ENCODE measurements around the gene ABHD5.
"Not testable (repeated sequence)": the region's sequence is repeated elsewhere in the genome, so short reads cannot be mapped to it uniquely, and the experiment has no call there.

ABHD5 gene

DNA sequence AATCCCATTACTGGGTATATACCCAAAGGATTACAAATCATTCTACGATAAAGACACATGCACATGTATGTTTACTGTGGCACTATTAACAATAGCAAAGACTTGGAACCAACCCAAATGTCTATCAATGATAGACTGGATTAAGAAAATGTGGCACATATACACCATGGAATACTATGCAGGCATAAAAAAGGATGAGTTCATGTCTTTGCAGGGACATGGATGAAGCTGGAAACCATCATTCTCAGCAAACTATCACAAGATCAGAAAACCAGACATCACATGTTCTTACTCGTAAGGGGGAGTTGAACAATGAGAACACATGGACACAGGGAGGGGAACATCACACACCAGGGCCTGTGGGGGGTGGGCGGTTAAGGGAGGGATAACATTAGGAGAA is 25.7 kb upstream of the ABHD5 start:
- not testable (repeated sequence) for H3K9me3 ChIP-seq (ENCODE audit: control insufficient read depth, insufficient read depth, low read depth, low read length); H3K9ac ChIP-seq (ENCODE audit: low read length); H3K4me1 ChIP-seq (ENCODE audit: control insufficient read depth, insufficient read depth, low read length); H3K27me3 ChIP-seq (ENCODE audit: control insufficient read depth, insufficient read depth, low read length); H3K4me3 ChIP-seq (ENCODE audit: low read depth, low read length); H3K36me3 ChIP-seq (ENCODE audit: control insufficient read depth, insufficient read depth, low read length); H3K27ac ChIP-seq (ENCODE audit: low read depth, low read length)

DNA sequence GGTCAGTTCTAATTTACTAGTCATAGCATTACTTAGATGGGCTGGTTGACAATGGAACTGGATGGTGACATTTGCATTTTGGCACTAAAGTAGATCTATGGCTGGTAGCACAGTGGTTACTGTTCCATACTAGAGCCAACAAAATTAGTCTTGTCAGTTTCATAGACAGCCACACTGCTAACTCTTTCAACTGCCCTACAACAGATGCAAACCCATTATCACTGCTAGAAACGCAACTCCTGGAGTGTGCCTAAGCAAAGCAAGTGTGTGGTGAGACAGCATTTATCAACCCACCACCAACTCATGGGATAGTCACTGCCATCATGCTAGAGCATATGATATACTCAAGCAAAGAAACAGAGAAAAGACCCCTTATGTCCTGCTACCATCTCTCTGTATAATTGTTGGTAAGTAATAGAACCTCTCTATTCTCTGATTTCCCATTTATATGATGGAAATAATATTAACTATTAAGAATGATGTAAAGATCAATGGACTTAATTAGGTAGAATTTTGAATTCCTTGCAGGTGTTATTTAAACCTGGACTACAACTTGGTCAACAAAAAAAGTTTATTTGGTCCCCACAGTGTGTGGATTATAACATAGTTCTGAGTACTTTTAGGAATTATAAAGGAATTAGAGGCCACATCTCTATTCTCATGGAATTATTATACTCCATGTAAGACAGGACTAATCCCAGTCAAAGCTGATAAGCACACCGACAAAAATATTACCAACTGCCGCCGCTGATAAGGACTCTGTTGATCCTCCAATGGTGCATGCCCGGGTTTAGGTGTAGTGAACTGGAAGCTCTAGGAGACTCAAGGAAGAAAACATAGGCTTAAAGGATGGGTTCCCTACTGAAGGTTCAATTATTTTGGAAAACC is 19.9 kb upstream of the ABHD5 start:
- Histone ChIP-seq H3K27me3 (ENCODE audit: control insufficient read depth, insufficient read depth, low read length) (no peaks in the 10 kb centered on the region), H3K4me1 (ENCODE audit: control insufficient read depth, insufficient read depth, low read length) (no peaks in the 10 kb centered on the region; the same call in 1 of the 2 replicates), H3K9ac (ENCODE audit: low read length) (no peak overlapping the region), H3K27ac (ENCODE audit: low read depth, low read length) (no peak overlapping the region), H3K9me3 (ENCODE audit: control insufficient read depth, insufficient read depth, low read depth, low read length) (no peaks in the 10 kb centered on the region), H3K4me3 (ENCODE audit: low read depth, low read length) (no peak overlapping the region), H3K36me3 (ENCODE audit: control insufficient read depth, insufficient read depth, low read length) (no peaks in the 10 kb centered on the region)

DNA sequence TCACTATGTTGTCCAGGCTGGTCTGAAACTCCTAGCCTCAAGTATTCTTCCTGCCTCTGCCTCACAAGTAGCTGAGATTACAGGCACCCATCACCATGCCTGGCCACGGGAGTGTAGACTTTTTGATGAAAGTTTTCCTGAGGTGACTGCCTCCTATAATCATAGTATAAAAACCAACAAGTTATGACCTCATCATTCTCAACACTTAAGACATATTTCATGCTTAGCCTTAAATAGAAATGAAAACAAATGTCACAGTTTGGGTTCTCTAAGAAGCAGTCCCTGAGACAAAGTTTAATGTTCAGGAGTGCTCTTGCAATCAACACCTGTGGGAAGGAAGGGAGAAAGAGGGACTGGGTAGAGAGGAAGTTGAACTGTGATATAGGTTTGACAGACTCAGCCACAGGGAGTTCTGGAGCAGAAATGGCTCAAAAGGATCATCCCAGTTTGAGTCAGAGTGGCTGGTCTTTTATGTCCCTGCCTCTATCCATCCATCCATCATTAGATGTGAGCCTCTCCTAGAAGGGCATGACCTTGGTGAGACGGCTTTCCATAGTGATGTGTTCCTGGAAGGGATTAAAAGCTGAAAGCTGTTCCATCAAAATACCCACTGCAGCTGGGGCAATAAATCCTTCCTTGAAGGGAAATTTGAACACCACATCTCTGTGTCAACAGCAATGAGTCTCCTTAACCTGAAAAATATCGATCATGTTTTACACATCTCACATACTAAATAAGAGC is 16.2 kb upstream of the ABHD5 start:
- no peaks in the 10 kb centered on the region for H3K4me1 ChIP-seq (ENCODE audit: control insufficient read depth, insufficient read depth, low read length)
- no peak overlapping the region for H3K9ac ChIP-seq (ENCODE audit: low read length)
- H3K27me3 ChIP-seq (ENCODE audit: control insufficient read depth, insufficient read depth, low read length) = no peaks in the 10 kb centered on the region
- H3K4me3 ChIP-seq (ENCODE audit: low read depth, low read length) = no peak overlapping the region
- H3K9me3 ChIP-seq (ENCODE audit: control insufficient read depth, insufficient read depth, low read depth, low read length) = peaks cover 9% of the 10 kb centered on the region; the same call in 1 of the 2 replicates
- no peaks in the 10 kb centered on the region for H3K36me3 ChIP-seq (ENCODE audit: control insufficient read depth, insufficient read depth, low read length)
- H3K27ac ChIP-seq (ENCODE audit: low read depth, low read length) = no peak overlapping the region

DNA sequence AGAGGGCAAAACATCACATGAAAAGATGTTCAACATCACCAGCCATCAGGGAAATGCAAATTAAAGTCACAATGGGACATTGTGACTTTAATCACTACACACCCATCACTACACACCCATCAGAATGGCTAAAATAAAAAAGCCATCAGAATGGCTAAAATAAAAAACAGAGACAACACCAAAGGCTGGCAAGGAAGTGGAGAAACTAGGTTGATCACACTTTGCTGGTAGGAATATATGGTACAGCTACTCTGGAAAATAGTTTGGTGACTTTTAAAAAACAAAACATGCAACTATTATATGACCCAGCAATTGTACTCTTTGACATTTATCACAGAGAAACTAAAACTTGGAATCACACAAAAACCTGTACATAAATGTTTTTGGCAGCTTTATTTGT is 15.1 kb upstream of the ABHD5 start:
- H3K9ac ChIP-seq (ENCODE audit: low read length) = no peak overlapping the region
- no peaks in the 10 kb centered on the region for H3K4me1 ChIP-seq (ENCODE audit: control insufficient read depth, insufficient read depth, low read length)
- H3K27me3 ChIP-seq (ENCODE audit: control insufficient read depth, insufficient read depth, low read length) = no peaks in the 10 kb centered on the region
- H3K9me3 ChIP-seq (ENCODE audit: control insufficient read depth, insufficient read depth, low read depth, low read length) = peaks cover 10% of the 10 kb centered on the region; the same call in 1 of the 2 replicates
- no peak overlapping the region for H3K4me3 ChIP-seq (ENCODE audit: low read depth, low read length)
- no peak overlapping the region for H3K27ac ChIP-seq (ENCODE audit: low read depth, low read length)
- H3K36me3 ChIP-seq (ENCODE audit: control insufficient read depth, insufficient read depth, low read length) = no peaks in the 10 kb centered on the region

- peaks cover 10% of the 10 kb centered on the region; the same call in 1 of the 2 replicates for H3K9me3 ChIP-seq (ENCODE audit: control insufficient read depth, insufficient read depth, low read depth, low read length)
- no peak overlapping the region for H3K4me3 ChIP-seq (ENCODE audit: low read depth, low read length)
- no peak overlapping the region for H3K9ac ChIP-seq (ENCODE audit: low read length)
- H3K36me3 ChIP-seq (ENCODE audit: control insufficient read depth, insufficient read depth, low read length) = no peaks in the 10 kb centered on the region
- H3K4me1 ChIP-seq (ENCODE audit: control insufficient read depth, insufficient read depth, low read length) = no peaks in the 10 kb centered on the region
- H3K27me3 ChIP-seq (ENCODE audit: control insufficient read depth, insufficient read depth, low read length) = no peaks in the 10 kb centered on the region
- H3K27ac ChIP-seq (ENCODE audit: low read depth, low read length) = no peak overlapping the region
Measured at GRCh38 chr3:43676441-43676840, 14.3 kb upstream of the ABHD5 start.

GRCh38 chr3:43678375-43678774 is 12.4 kb upstream of the ABHD5 start:
- not testable (repeated sequence) for H3K9me3 ChIP-seq (ENCODE audit: control insufficient read depth, insufficient read depth, low read depth, low read length); H3K27me3 ChIP-seq (ENCODE audit: control insufficient read depth, insufficient read depth, low read length); H3K27ac ChIP-seq (ENCODE audit: low read depth, low read length); H3K9ac ChIP-seq (ENCODE audit: low read length); H3K36me3 ChIP-seq (ENCODE audit: control insufficient read depth, insufficient read depth, low read length); H3K4me3 ChIP-seq (ENCODE audit: low read depth, low read length); H3K4me1 ChIP-seq (ENCODE audit: control insufficient read depth, insufficient read depth, low read length)

GRCh38 chr3:43678887-43679449 is 11.8 kb upstream of the ABHD5 start:
- H3K27me3 ChIP-seq (ENCODE audit: control insufficient read depth, insufficient read depth, low read length); H3K9ac ChIP-seq (ENCODE audit: low read length); H3K9me3 ChIP-seq (ENCODE audit: control insufficient read depth, insufficient read depth, low read depth, low read length); H3K4me3 ChIP-seq (ENCODE audit: low read depth, low read length); H3K27ac ChIP-seq (ENCODE audit: low read depth, low read length); H3K4me1 ChIP-seq (ENCODE audit: control insufficient read depth, insufficient read depth, low read length); H3K36me3 ChIP-seq (ENCODE audit: control insufficient read depth, insufficient read depth, low read length): not testable (repeated sequence)

DNA sequence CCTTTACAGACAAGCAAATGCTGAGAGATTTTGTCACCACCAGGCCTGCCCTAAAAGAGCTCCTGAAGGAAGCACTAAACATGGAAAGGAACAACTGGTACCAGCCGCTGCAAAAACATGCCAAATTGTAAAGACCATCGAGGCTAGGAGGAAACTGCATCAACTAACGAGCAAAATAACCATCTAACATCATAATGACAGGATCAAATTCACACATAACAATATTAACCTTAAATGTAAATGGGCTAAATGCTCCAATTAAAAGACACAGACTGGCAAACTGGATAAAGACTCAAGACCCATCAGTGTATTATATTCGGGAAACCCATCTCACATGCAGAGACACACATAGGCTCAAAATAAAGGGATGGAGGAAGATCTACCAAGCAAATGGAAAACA is 9.9 kb upstream of the ABHD5 start:
- H3K4me1 ChIP-seq (ENCODE audit: control insufficient read depth, insufficient read depth, low read length); H3K36me3 ChIP-seq (ENCODE audit: control insufficient read depth, insufficient read depth, low read length); H3K9me3 ChIP-seq (ENCODE audit: control insufficient read depth, insufficient read depth, low read depth, low read length); H3K27me3 ChIP-seq (ENCODE audit: control insufficient read depth, insufficient read depth, low read length); H3K4me3 ChIP-seq (ENCODE audit: low read depth, low read length); H3K27ac ChIP-seq (ENCODE audit: low read depth, low read length); H3K9ac ChIP-seq (ENCODE audit: low read length): not testable (repeated sequence)

DNA sequence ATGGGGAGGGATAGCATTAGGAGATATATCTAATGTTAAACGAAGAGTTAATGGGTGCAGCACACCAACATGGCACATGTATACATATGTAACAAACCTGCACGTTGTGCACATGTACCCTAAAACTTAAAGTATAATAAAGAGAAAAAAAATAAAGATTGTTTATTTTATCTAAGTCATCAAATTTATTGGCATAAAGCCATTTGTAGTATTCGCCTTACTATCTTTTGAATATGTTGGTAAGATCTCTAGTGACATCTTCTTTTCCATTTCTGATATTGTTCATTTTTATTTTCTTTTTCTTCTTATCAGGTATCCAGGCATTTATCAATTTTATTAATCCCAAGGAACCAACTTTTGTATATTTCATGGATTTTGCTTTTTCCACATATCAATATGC is 5.8 kb upstream of the ABHD5 start:
- Histone ChIP-seq H3K4me3 (ENCODE audit: low read depth, low read length) (no peak overlapping the region), H3K27me3 (ENCODE audit: control insufficient read depth, insufficient read depth, low read length) (peaks cover 9% of the 10 kb centered on the region; the same call in 1 of the 2 replicates), H3K27ac (ENCODE audit: low read depth, low read length) (no peak overlapping the region), H3K9me3 (ENCODE audit: control insufficient read depth, insufficient read depth, low read depth, low read length) (no peaks in the 10 kb centered on the region), H3K4me1 (ENCODE audit: control insufficient read depth, insufficient read depth, low read length) (peaks cover 9% of the 10 kb centered on the region), H3K36me3 (ENCODE audit: control insufficient read depth, insufficient read depth, low read length) (no peaks in the 10 kb centered on the region), H3K9ac (ENCODE audit: low read length) (no peak overlapping the region)

DNA sequence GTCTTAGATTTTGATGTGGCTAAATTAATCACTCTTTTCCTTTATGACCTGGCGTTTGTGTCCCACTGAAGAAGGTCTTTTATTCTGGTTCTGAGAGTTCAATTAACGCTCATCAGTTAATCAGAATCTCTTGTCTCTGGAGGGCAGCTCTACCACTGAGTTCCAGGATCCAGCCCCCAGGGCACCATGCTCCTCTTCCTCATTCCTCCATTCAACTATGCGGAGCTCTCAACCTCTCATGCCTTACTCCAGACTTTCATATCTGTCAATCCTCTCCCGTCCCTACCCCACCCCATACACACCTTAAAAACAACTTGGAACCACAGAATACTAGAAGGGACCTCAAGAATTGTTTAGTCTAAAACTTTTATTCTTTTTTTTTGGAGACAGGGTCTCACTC is 4.8 kb upstream of the ABHD5 start:
- no peaks in the 10 kb centered on the region for H3K36me3 ChIP-seq (ENCODE audit: control insufficient read depth, insufficient read depth, low read length)

DNA sequence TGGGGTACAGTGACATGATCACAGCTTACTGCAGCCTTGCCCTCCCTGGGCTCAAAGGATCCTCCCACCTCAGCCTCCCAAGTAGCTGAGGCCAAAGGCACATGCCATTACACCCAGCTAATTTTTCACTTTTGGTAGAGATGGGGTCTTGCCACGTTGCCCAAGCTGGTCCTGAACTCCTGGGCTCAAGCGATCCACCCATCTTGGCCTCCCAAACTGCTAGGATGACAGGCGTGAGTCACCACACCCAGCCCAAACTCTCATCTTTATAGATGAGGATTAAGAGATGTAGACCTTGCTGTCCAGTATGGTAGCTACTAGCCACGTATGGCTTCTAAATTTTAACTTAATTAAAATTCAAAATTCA is 4.4 kb upstream of the ABHD5 start:
- peaks cover 9% of the 10 kb centered on the region; the same call in 1 of the 2 replicates for H3K27me3 ChIP-seq (ENCODE audit: control insufficient read depth, insufficient read depth, low read length)
- H3K4me3 ChIP-seq (ENCODE audit: low read depth, low read length) = no peak overlapping the region
- no peaks in the 10 kb centered on the region for H3K9me3 ChIP-seq (ENCODE audit: control insufficient read depth, insufficient read depth, low read depth, low read length)
- H3K9ac ChIP-seq (ENCODE audit: low read length) = no peak overlapping the region
- H3K36me3 ChIP-seq (ENCODE audit: control insufficient read depth, insufficient read depth, low read length) = no peaks in the 10 kb centered on the region
- H3K4me1 ChIP-seq (ENCODE audit: control insufficient read depth, insufficient read depth, low read length) = peaks cover 9% of the 10 kb centered on the region
- H3K27ac ChIP-seq (ENCODE audit: low read depth, low read length) = no peak overlapping the region

More for the DNA sequence above, 4.8 kb upstream of the ABHD5 start:
- Histone ChIP-seq H3K9ac (ENCODE audit: low read length) (no peak overlapping the region), H3K27me3 (ENCODE audit: control insufficient read depth, insufficient read depth, low read length) (peaks cover 9% of the 10 kb centered on the region; the same call in 1 of the 2 replicates), H3K27ac (ENCODE audit: low read depth, low read length) (no peak overlapping the region), H3K9me3 (ENCODE audit: control insufficient read depth, insufficient read depth, low read depth, low read length) (no peaks in the 10 kb centered on the region), H3K4me1 (ENCODE audit: control insufficient read depth, insufficient read depth, low read length) (peaks cover 9% of the 10 kb centered on the region), H3K4me3 (ENCODE audit: low read depth, low read length) (no peak overlapping the region)
